H1 (cell line): Measurements from ENCODE around the gene TRMT44. TPM values are rescaled to one million over a fixed set of nuclear protein-coding genes. Genes with fewer than 3 reads are reported as not detected.

Experiments used
- CTCF ChIA-PET: fragments of 300-600 bp; sonication (Branson Sonifier 250); formaldehyde crosslinking; loops from one replicate; lab custom pipeline; 2021; ENCODE audit not compliant: partially characterized antibody; lab: Charles Lee
- POLR2A ChIA-PET: fragments of 300-600 bp; sonication (Branson Sonifier 250); formaldehyde crosslinking; loops from one replicate; lab custom pipeline; 2021; ENCODE audit warnings: inconsistent platforms; ENCODE audit not compliant: partially characterized antibody; lab: Charles Lee
- DNase-seq, 2 experiments: peaks; one replicate each; pipeline versions ENCODE4 v3.0.0 to v3.0.0-alpha.2; 2010 to 2022; ENCODE audit warnings: low spot score in 2 of 2, low read depth in 1 of 2, mixed read lengths in 1 of 2
- FAIRE-seq: peaks from 2 replicates; lab custom pipeline; 2011; peaks lifted over from hg19 to GRCh38; lab: Jason Lieb, UNC
- H2AFZ ChIP-seq: 2 replicates; pipeline ENCODE4 v1.8.1; 2012; ENCODE audit warnings: low read length, inconsistent platforms
- H2AK5ac ChIP-seq: 2 replicates; pipeline ENCODE4 v1.6.1; 2013; ENCODE audit warnings: low read depth, low read length
- H2BK120ac ChIP-seq: replicated peaks from 2 replicates; pipeline ENCODE3; 2013; ENCODE audit warnings: low read depth, low read length, inconsistent platforms
- H2BK12ac ChIP-seq: 2 replicates; pipeline ENCODE4 v1.6.1; 2013; ENCODE audit warnings: low read depth, low read length
- H2BK15ac ChIP-seq: 2 replicates; pipeline ENCODE4 v1.6.1; 2013; ENCODE audit warnings: low read length
- H2BK20ac ChIP-seq: 2 replicates; pipeline ENCODE4 v1.6.1; 2013; ENCODE audit warnings: low read length
- H2BK5ac ChIP-seq: 2 replicates; pipeline ENCODE4 v1.6.1; 2013; ENCODE audit warnings: low read depth, low read length
- H3K14ac ChIP-seq: 2 replicates; pipeline ENCODE4 v1.6.1; 2013; ENCODE audit warnings: inconsistent platforms; ENCODE audit not compliant: insufficient read length
- H3K18ac ChIP-seq: 2 replicates; pipeline ENCODE4 v1.6.1; 2013; ENCODE audit warnings: low read length; ENCODE audit errors: extremely low read depth
- H3K23ac ChIP-seq: 2 replicates; pipeline ENCODE4 v1.6.1; 2013; ENCODE audit warnings: inconsistent platforms; ENCODE audit not compliant: insufficient read length
- H3K23me2 ChIP-seq: 2 replicates; pipeline ENCODE4 v1.6.1; 2013; ENCODE audit warnings: low read depth, low read length
- H3K27ac ChIP-seq: 2 replicates; pipeline ENCODE4 v1.6.1; 2011; ENCODE audit warnings: low read depth, low read length, inconsistent platforms
- H3K27me3 ChIP-seq, 4 experiments: replicated peaks in 1 of 4; 1 replicate in 1 of 4; 2 replicates in 3 of 4; pipeline versions ENCODE4 v1.6.1 to v1.8.1; 2011 to 2013; ENCODE audit warnings: low read length in 3 of 4, mild to moderate bottlenecking in 3 of 4, inconsistent platforms in 2 of 4, mixed read lengths in 2 of 4, moderate library complexity in 1 of 4; ENCODE audit not compliant: control insufficient read depth in 3 of 4, insufficient read depth in 3 of 4; ENCODE audit errors: extremely low read depth in 1 of 4
- H3K36me3 ChIP-seq, 4 experiments: 2 replicates each; pipeline versions ENCODE4 v1.6.1 to v1.8.1; 2011 to 2013; ENCODE audit warnings: mild to moderate bottlenecking in 4 of 4, low read length in 3 of 4, moderate library complexity in 2 of 4, control low read depth in 1 of 4, inconsistent platforms in 1 of 4; ENCODE audit not compliant: insufficient read depth in 4 of 4, control insufficient read depth in 2 of 4
- H3K4ac ChIP-seq: replicated peaks from 2 replicates; pipeline ENCODE3; 2013; ENCODE audit warnings: low read length, low read depth, mixed read lengths, inconsistent platforms; ENCODE audit not compliant: insufficient read length
- H3K4me1 ChIP-seq, 4 experiments: replicated peaks in 1 of 4; 1 replicate in 1 of 4; 2 replicates in 3 of 4; pipeline versions ENCODE4 v1.6.1 to v1.8.1; 2011 to 2013; ENCODE audit warnings: low read length in 3 of 4, inconsistent platforms in 2 of 4, mixed read lengths in 1 of 4; ENCODE audit not compliant: insufficient read depth in 4 of 4, control insufficient read depth in 3 of 4
- H3K4me2 ChIP-seq, 2 experiments: 2 replicates each; pipeline versions ENCODE4 v1.6.1 to v1.8.1; 2011 to 2013; ENCODE audit warnings: low read depth in 2 of 2, low read length in 2 of 2, control low read depth in 1 of 2, inconsistent platforms in 1 of 2, mild to moderate bottlenecking in 1 of 2; ENCODE audit not compliant: insufficient read depth in 1 of 2
- H3K4me3 ChIP-seq, 4 experiments: fragments of 200-600, 300-600 bp in 1 of 4; sonication (generic), shearing (Covaris generic), sonication (Bioruptor Twin) in 1 of 4; 2 replicates each; pipeline versions ENCODE4 v1.5.1 to v1.8.1; 2011 to 2016; ENCODE audit warnings: low read length in 4 of 4, low read depth in 3 of 4, control low read depth in 2 of 4, inconsistent platforms in 2 of 4, mild to moderate bottlenecking in 2 of 4, mixed read lengths in 1 of 4, moderate library complexity in 1 of 4; ENCODE audit not compliant: insufficient read depth in 2 of 4; ENCODE audit errors: extremely low read depth in 1 of 4
- H3K56ac ChIP-seq: replicated peaks from 2 replicates; pipeline ENCODE3; 2013; ENCODE audit warnings: low read depth, mild to moderate bottlenecking, mixed read lengths, low read length, inconsistent platforms; ENCODE audit not compliant: insufficient read length
- H3K79me1 ChIP-seq: 2 replicates; pipeline ENCODE4 v1.6.1; 2013; ENCODE audit warnings: low read depth, low read length, control low read depth
- H3K79me2 ChIP-seq, 2 experiments: 2 replicates each; pipeline versions ENCODE4 v1.6.1 to v1.8.1; 2012 to 2013; ENCODE audit warnings: low read length in 2 of 2, mild to moderate bottlenecking in 2 of 2, inconsistent platforms in 1 of 2; ENCODE audit not compliant: insufficient read depth in 2 of 2, control insufficient read depth in 1 of 2
- H3K9ac ChIP-seq, 4 experiments: replicated peaks in 1 of 4; 1 replicate in 1 of 4; 2 replicates in 3 of 4; pipeline versions ENCODE4 v1.6.1 to v1.8.1; 2011 to 2013; ENCODE audit warnings: low read depth in 3 of 4, low read length in 3 of 4, control low read depth in 2 of 4, mild to moderate bottlenecking in 2 of 4, moderate library complexity in 2 of 4, inconsistent platforms in 1 of 4; ENCODE audit errors: extremely low read depth in 1 of 4
- H3K9me3 ChIP-seq, 2 experiments: 2 replicates each; pipeline versions ENCODE4 v1.6.1 to v1.8.1; 2012 to 2013; ENCODE audit warnings: mild to moderate bottlenecking in 2 of 2, moderate library complexity in 2 of 2, control low read depth in 1 of 2, inconsistent platforms in 1 of 2, low read depth in 1 of 2, low read length in 1 of 2, mixed read lengths in 1 of 2; ENCODE audit not compliant: insufficient read depth in 2 of 2
- H4K20me1 ChIP-seq, 2 experiments: replicated peaks in 1 of 2; 2 replicates each; pipeline versions ENCODE3 to v1.8.1; 2011 to 2013; ENCODE audit warnings: inconsistent platforms in 2 of 2, low read length in 2 of 2, mild to moderate bottlenecking in 1 of 2; ENCODE audit not compliant: insufficient read depth in 2 of 2, control insufficient read depth in 1 of 2
- H4K5ac ChIP-seq: 2 replicates; pipeline ENCODE4 v1.6.1; 2013; ENCODE audit warnings: low read length, low read depth, mixed read lengths, inconsistent platforms; ENCODE audit not compliant: insufficient read length
- H4K8ac ChIP-seq: 2 replicates; pipeline ENCODE4 v1.8.0; 2013; ENCODE audit warnings: mild to moderate bottlenecking, moderate library complexity, low read length, inconsistent platforms; ENCODE audit not compliant: insufficient read depth; ENCODE audit errors: extremely low read depth
- H4K91ac ChIP-seq: replicated peaks from 2 replicates; pipeline ENCODE3; 2013; ENCODE audit warnings: low read length, mixed read lengths, inconsistent platforms; ENCODE audit not compliant: insufficient read length
- WGBS, 2 experiments: shearing (Covaris generic) in 1 of 2; methylation state at CpG; one replicate each; pipeline versions ENCODE4 v1.1.6 to v1.1.7; 2013 to 2015; ENCODE audit warnings: low lambda C conversion rate in 2 of 2, mixed read lengths in 2 of 2, inconsistent platforms in 1 of 2, low coverage in 1 of 2, missing lambda C conversion rate in 1 of 2; ENCODE audit not compliant: insufficient replicate concordance in 2 of 2, insufficient coverage in 1 of 2, insufficient read length in 1 of 2; ENCODE audit errors: extremely low coverage in 1 of 2, missing lambda C conversion rate in 1 of 2; 5-methylcytosine and 5-hydroxymethylcytosine counted together
- polyA plus RNA-seq, 7 experiments: library from polyadenylated mRNA; depleted of rRNA in 3 of 7; stranded (reverse) in 5 of 7; unstranded in 2 of 7; fragments of >200 nt in 5 of 7; fragments of 200-250 nt in 2 of 7; gene quantifications; 1 replicate in 5 of 7; 2 replicates in 1 of 7; 4 replicates in 1 of 7; pipeline versions ENCODE4 v1.2.1 to v1.2.3, GENCODE V29; 2011 to 2013; ENCODE audit warnings: missing spikeins in 2 of 7, mixed read lengths in 2 of 7
- total RNA-seq: library from RNA; stranded (reverse); fragmentation: NEBNext Ultra II Directional; extraction: Animal tissue kit (Norgen Biotek cat#: 25700); gene quantifications from 2 replicates; pipeline ENCODE4 v1.2.1, GENCODE V29; 2021

Gene TRMT44
- total and polyA plus RNA-seq, 2 of the 8 experiments (the other 6 are each of a cell fraction or from before 2014, with no cell fraction given) = 8.6 to 23.9 TPM

- no peak overlapping the region for H4K8ac ChIP-seq
- H3K4me1 ChIP-seq = peaks cover 0 to 5% (median 2%) of the 10 kb centered on the region in 4 experiments; a peak in 2 of 7 replicates
- no peak overlapping the region for H3K23ac ChIP-seq
- H3K79me2 ChIP-seq = no peaks in the 10 kb centered on the region
- H3K23me2 ChIP-seq = no peaks in the 10 kb centered on the region
- H3K14ac ChIP-seq = no peak overlapping the region
- no peak overlapping the region for H4K91ac ChIP-seq
- H2BK120ac ChIP-seq = no peak overlapping the region
- no peak overlapping the region for H2AFZ ChIP-seq
- no peak overlapping the region for H2AK5ac ChIP-seq
- CTCF ChIA-PET = interaction anchor here (1.0 to 11.2 kb wide), 13 partner anchors 14 to 135 kb away, joined by 3 to 237 read pairs (median 4); partner anchors contain the start of gene CPZ
- POLR2A ChIA-PET = interaction anchor here (0.9 to 2.2 kb wide), 4 partner anchors 9 to 120 kb away, joined by 3 to 7 read pairs (median 4); partner anchors contain the start of gene CPZ
- H2BK20ac ChIP-seq = no peak overlapping the region
- no peak overlapping the region for H3K18ac ChIP-seq
- DNase-seq (no peak), FAIRE-seq (no peak)
- no peak overlapping the region; a peak in 1 of 7 replicates for H3K9ac ChIP-seq
- no peaks in the 10 kb centered on the region for H3K9me3 ChIP-seq
- no peak overlapping the region for H3K4me3 ChIP-seq
- WGBS, 2 experiments = 89% methylated on average over 7 of the region's 7 CpGs; no CpG with 5 or more reads in 1 of the 2 experiments
- peaks cover 0 to 2% of the 10 kb centered on the region in 2 experiments for H4K20me1 ChIP-seq
- H3K56ac ChIP-seq = no peak overlapping the region
- H3K27me3 ChIP-seq = no peaks in the 10 kb centered on the region
- no peak overlapping the region for H3K4ac ChIP-seq
- no peak overlapping the region for H4K5ac ChIP-seq
- no peak overlapping the region for H3K4me2 ChIP-seq
- H2BK5ac ChIP-seq = no peak overlapping the region
- no peak overlapping the region for H2BK12ac ChIP-seq
- no peak overlapping the region for H3K27ac ChIP-seq
- H3K79me1 ChIP-seq = no peaks in the 10 kb centered on the region
- peaks cover 0 to 14% (median 8%) of the 10 kb centered on the region in 4 experiments; a peak in 4 of 8 replicates for H3K36me3 ChIP-seq
- H2BK15ac ChIP-seq = no peak overlapping the region
Measured at GRCh38 chr4:8472689-8473197, 32.2 kb downstream of the TRMT44 start.
